ENCODE results near the gene HLCS.

HLCS gene

GRCh38 chr21:36708286-36709029, 258.0 kb downstream of the HLCS start:
- Histone ChIP-seq H4K91ac (ENCODE audit: low read depth, low read length, poor library complexity) (no peak overlapping the region), H3K4me2 (ENCODE audit: insufficient read depth, low read length, poor library complexity, severe bottlenecking) (peak overlapping the region; percentile 51), H3K79me1 (ENCODE audit: low read depth, low read length) (peaks cover 1% of the 10 kb centered on the region), H3K27ac (replicated peaks; ENCODE audit: low read length) (no peak overlapping the region), H2AFZ (ENCODE audit: low read length) (peak overlapping the region; percentile 75), H3K18ac (ENCODE audit: low read length) (peak overlapping the region; percentile 63), H3K9me3 (replicated peaks in 1 of 2; ENCODE audit: control insufficient read depth in 2 of 2, insufficient read depth in 1 of 2, low read depth in 1 of 2, low read length in 2 of 2) (peaks cover 0 to 1% of the 10 kb centered on the region in 2 donors), H2AK5ac (ENCODE audit: low read depth, low read length) (no peak overlapping the region), H2BK5ac (ENCODE audit: low read length) (no peak overlapping the region), H3K9ac (ENCODE audit: low read depth, low read length, poor library complexity) (no peak overlapping the region), H2BK12ac (ENCODE audit: low read length) (peak overlapping the region; percentile 68), H2BK120ac (ENCODE audit: low read depth, low read length) (no peak overlapping the region), H3K27me3 (ENCODE audit: control insufficient read depth in 3 of 3, insufficient read depth in 3 of 3, low read depth in 1 of 3, low read length in 3 of 3) (peaks cover 68 to 100% (median 86%) of the 10 kb centered on the region in 3 experiments), H4K8ac (ENCODE audit: low read depth, low read length) (no peak overlapping the region), H2BK15ac (ENCODE audit: low read length) (peak overlapping the region; percentile 82), H3K14ac (ENCODE audit: low read length) (no peak overlapping the region), H3K4me1 (ENCODE audit: control insufficient read depth in 2 of 2, insufficient read depth in 1 of 2, low read depth in 1 of 2, low read length in 2 of 2) (peaks cover 6 to 12% of the 10 kb centered on the region in 2 donors), H3K23ac (ENCODE audit: low read depth, low read length, poor library complexity) (peak overlapping the region; percentile 34), H3K36me3 (replicated peaks in 1 of 2; ENCODE audit: control insufficient read depth in 2 of 2, insufficient read depth in 2 of 2, low read length in 2 of 2) (no peaks in the 10 kb centered on the region), H3K4ac (ENCODE audit: low read length) (no peak overlapping the region), H3K4me3 (ENCODE audit: low read length in 2 of 2) (no peak overlapping the region)
- no peak for DNase-seq (ENCODE audit: low spot score)
- no CpG with 5 or more reads among the region's 44 CpGs for WGBS, 2 donors (ENCODE audit: extremely low coverage in 2 of 2, insufficient read length in 2 of 2, insufficient replicate concordance in 1 of 2)

GRCh38 chr21:36707763-36708285, 258.6 kb downstream of the HLCS start:
- no peak overlapping the region for H4K8ac ChIP-seq (ENCODE audit: low read depth, low read length)
- no peak overlapping the region for H3K4me3 ChIP-seq (ENCODE audit: low read length in 2 of 2)
- no peak overlapping the region for H2BK12ac ChIP-seq (ENCODE audit: low read length)
- no peak overlapping the region for H3K14ac ChIP-seq (ENCODE audit: low read length)
- WGBS, 2 donors (ENCODE audit: extremely low coverage in 2 of 2, insufficient read length in 2 of 2, insufficient replicate concordance in 1 of 2): no CpG with 5 or more reads among the region's 53 CpGs
- no peak overlapping the region for H2BK15ac ChIP-seq (ENCODE audit: low read length)
- H2AK5ac ChIP-seq (ENCODE audit: low read depth, low read length): no peak overlapping the region
- no peak overlapping the region for H4K91ac ChIP-seq (ENCODE audit: low read depth, low read length, poor library complexity)
- peaks cover 1% of the 10 kb centered on the region for H3K79me1 ChIP-seq (ENCODE audit: low read depth, low read length)
- H3K4ac ChIP-seq (ENCODE audit: low read length): no peak overlapping the region
- H3K4me1 ChIP-seq (ENCODE audit: control insufficient read depth in 2 of 2, insufficient read depth in 1 of 2, low read depth in 1 of 2, low read length in 2 of 2): peaks cover 6 to 12% of the 10 kb centered on the region in 2 donors
- H2BK5ac ChIP-seq (ENCODE audit: low read length): peak overlapping the region; percentile 29
- H2AFZ ChIP-seq (ENCODE audit: low read length): peak overlapping the region; percentile 75
- no peak overlapping the region for H3K9ac ChIP-seq (ENCODE audit: low read depth, low read length, poor library complexity)
- H3K4me2 ChIP-seq (ENCODE audit: insufficient read depth, low read length, poor library complexity, severe bottlenecking): peak overlapping the region; percentile 30
- peaks cover 75 to 100% (median 91%) of the 10 kb centered on the region in 3 experiments for H3K27me3 ChIP-seq (ENCODE audit: control insufficient read depth in 3 of 3, insufficient read depth in 3 of 3, low read depth in 1 of 3, low read length in 3 of 3)
- no peak overlapping the region for H2BK120ac ChIP-seq (ENCODE audit: low read depth, low read length)
- peaks cover 1 to 3% of the 10 kb centered on the region in 2 donors for H3K9me3 ChIP-seq (replicated peaks in 1 of 2; ENCODE audit: control insufficient read depth in 2 of 2, insufficient read depth in 1 of 2, low read depth in 1 of 2, low read length in 2 of 2)
- no peak overlapping the region for H3K23ac ChIP-seq (ENCODE audit: low read depth, low read length, poor library complexity)
- no peaks in the 10 kb centered on the region for H3K36me3 ChIP-seq (replicated peaks in 1 of 2; ENCODE audit: control insufficient read depth in 2 of 2, insufficient read depth in 2 of 2, low read length in 2 of 2)
- H3K18ac ChIP-seq (ENCODE audit: low read length): peak overlapping the region; percentile 84
- peak; percentile 29 for DNase-seq (ENCODE audit: low spot score)
- no peak overlapping the region for H3K27ac ChIP-seq (replicated peaks; ENCODE audit: low read length)

GRCh38 chr21:36706951-36707762, 259.3 kb downstream of the HLCS start:
- Histone ChIP-seq H2AK5ac (ENCODE audit: low read depth, low read length) (no peak overlapping the region), H3K9ac (ENCODE audit: low read depth, low read length, poor library complexity) (no peak overlapping the region), H2AFZ (ENCODE audit: low read length) (peak overlapping the region; percentile 75), H4K8ac (ENCODE audit: low read depth, low read length) (no peak overlapping the region), H2BK120ac (ENCODE audit: low read depth, low read length) (no peak overlapping the region), H3K79me1 (ENCODE audit: low read depth, low read length) (peaks cover 1% of the 10 kb centered on the region), H3K9me3 (replicated peaks in 1 of 2; ENCODE audit: control insufficient read depth in 2 of 2, insufficient read depth in 1 of 2, low read depth in 1 of 2, low read length in 2 of 2) (peaks cover 1 to 3% of the 10 kb centered on the region in 2 donors), H3K4me3 (ENCODE audit: low read length in 2 of 2) (no peak overlapping the region), H3K14ac (ENCODE audit: low read length) (no peak overlapping the region), H2BK15ac (ENCODE audit: low read length) (peak overlapping the region; percentile 18), H3K27ac (replicated peaks; ENCODE audit: low read length) (no peak overlapping the region), H4K91ac (ENCODE audit: low read depth, low read length, poor library complexity) (no peak overlapping the region), H3K18ac (ENCODE audit: low read length) (peak overlapping the region; percentile 84), H3K4ac (ENCODE audit: low read length) (no peak overlapping the region), H3K4me1 (ENCODE audit: control insufficient read depth in 2 of 2, insufficient read depth in 1 of 2, low read depth in 1 of 2, low read length in 2 of 2) (peaks cover 6 to 12% of the 10 kb centered on the region in 2 donors), H3K36me3 (replicated peaks in 1 of 2; ENCODE audit: control insufficient read depth in 2 of 2, insufficient read depth in 2 of 2, low read length in 2 of 2) (no peaks in the 10 kb centered on the region), H3K27me3 (ENCODE audit: control insufficient read depth in 3 of 3, insufficient read depth in 3 of 3, low read depth in 1 of 3, low read length in 3 of 3) (peaks cover 81 to 100% (median 93%) of the 10 kb centered on the region in 3 experiments), H3K23ac (ENCODE audit: low read depth, low read length, poor library complexity) (no peak overlapping the region), H2BK12ac (ENCODE audit: low read length) (no peak overlapping the region), H3K4me2 (ENCODE audit: insufficient read depth, low read length, poor library complexity, severe bottlenecking) (peak overlapping the region; percentile 30), H2BK5ac (ENCODE audit: low read length) (peak overlapping the region; percentile 29)
- no CpG with 5 or more reads among the region's 32 CpGs for WGBS, 2 donors (ENCODE audit: extremely low coverage in 2 of 2, insufficient read length in 2 of 2, insufficient replicate concordance in 1 of 2)
- peak; percentile 64 for DNase-seq (ENCODE audit: low spot score)

GRCh38 chr21:36706482-36706852, 260.0 kb downstream of the HLCS start:
- Histone ChIP-seq H3K18ac (ENCODE audit: low read length) (no peak overlapping the region), H4K91ac (ENCODE audit: low read depth, low read length, poor library complexity) (no peak overlapping the region), H3K4me3 (ENCODE audit: low read length in 2 of 2) (no peak overlapping the region), H4K8ac (ENCODE audit: low read depth, low read length) (no peak overlapping the region), H2BK5ac (ENCODE audit: low read length) (no peak overlapping the region), H3K9me3 (replicated peaks in 1 of 2; ENCODE audit: control insufficient read depth in 2 of 2, insufficient read depth in 1 of 2, low read depth in 1 of 2, low read length in 2 of 2) (peaks cover 1 to 3% of the 10 kb centered on the region in 2 donors), H3K23ac (ENCODE audit: low read depth, low read length, poor library complexity) (no peak overlapping the region), H3K4ac (ENCODE audit: low read length) (no peak overlapping the region), H2BK15ac (ENCODE audit: low read length) (no peak overlapping the region), H3K27me3 (ENCODE audit: control insufficient read depth in 3 of 3, insufficient read depth in 3 of 3, low read depth in 1 of 3, low read length in 3 of 3) (peaks cover 86 to 100% (median 98%) of the 10 kb centered on the region in 3 experiments), H2AK5ac (ENCODE audit: low read depth, low read length) (peak overlapping the region; percentile 10), H3K14ac (ENCODE audit: low read length) (no peak overlapping the region), H3K9ac (ENCODE audit: low read depth, low read length, poor library complexity) (no peak overlapping the region), H3K27ac (replicated peaks; ENCODE audit: low read length) (no peak overlapping the region), H3K4me2 (ENCODE audit: insufficient read depth, low read length, poor library complexity, severe bottlenecking) (no peak overlapping the region), H2BK12ac (ENCODE audit: low read length) (no peak overlapping the region), H2AFZ (ENCODE audit: low read length) (no peak overlapping the region), H2BK120ac (ENCODE audit: low read depth, low read length) (no peak overlapping the region), H3K4me1 (ENCODE audit: control insufficient read depth in 2 of 2, insufficient read depth in 1 of 2, low read depth in 1 of 2, low read length in 2 of 2) (peaks cover 6 to 12% of the 10 kb centered on the region in 2 donors), H3K79me1 (ENCODE audit: low read depth, low read length) (peaks cover 1% of the 10 kb centered on the region), H3K36me3 (replicated peaks in 1 of 2; ENCODE audit: control insufficient read depth in 2 of 2, insufficient read depth in 2 of 2, low read length in 2 of 2) (no peaks in the 10 kb centered on the region)
- WGBS, 2 donors (ENCODE audit: extremely low coverage in 2 of 2, insufficient read length in 2 of 2, insufficient replicate concordance in 1 of 2): no CpG with 5 or more reads among the region's 13 CpGs
- DNase-seq (ENCODE audit: low spot score): no peak

All from neuronal stem cell (in vitro differentiated cells).